IMR-90 (cell line): ENCODE results near the gene RCHY1. TPM values are rescaled to one million over a fixed set of nuclear protein-coding genes. Genes with fewer than 3 reads are reported as not detected.
A peak's percentile ranks its signal among the peaks of the same experiment; 100 is the strongest.

ENCODE experiments used
- ATAC-seq: fragments of 200-7000 bp; cut with Tn5 transposase; 2 replicates; pipeline ENCODE4 v1.9.1; 2020; ENCODE audit warnings: low read depth, mild to moderate bottlenecking, moderate library complexity
- BruUV-seq: library from RNA; stranded (reverse); fragments of 400-500 nt; replicated peaks from 2 replicates; lab custom pipeline; 2021; lab: Mats Ljungman, UMichigan
- CTCF ChIA-PET: fragments of 300-600 bp; formaldehyde crosslinking; extraction: SDS; loops from one replicate; lab custom pipeline; 2021; ENCODE audit warnings: antibody characterized with exemption; lab: Yijun Ruan, JAX
- POLR2A ChIA-PET: fragments of 300-600 bp; sonication (Branson Sonifier 250); formaldehyde crosslinking; loops from one replicate; lab custom pipeline; 2022; ENCODE audit warnings: antibody characterized with exemption; ENCODE audit not compliant: unreplicated experiment; lab: Charles Lee
- DNase-seq: peaks from one replicate; pipeline ENCODE4 v3.0.0; 2013
- H2AFZ ChIP-seq: replicated peaks from 2 replicates; pipeline ENCODE3; 2013; ENCODE audit warnings: low read length, mild to moderate bottlenecking; ENCODE audit not compliant: poor library complexity
- H2AK5ac ChIP-seq: 2 replicates; pipeline ENCODE4 v1.6.1; 2013; ENCODE audit warnings: low read depth, low read length, inconsistent platforms
- H2AK9ac ChIP-seq: replicated peaks from 2 replicates; pipeline ENCODE3; 2013; ENCODE audit warnings: mild to moderate bottlenecking, low read depth, low read length, moderate library complexity; ENCODE audit not compliant: poor library complexity
- H2BK120ac ChIP-seq: 2 replicates; pipeline ENCODE4 v1.6.1; 2013; ENCODE audit warnings: low read depth, low read length, inconsistent platforms
- H2BK15ac ChIP-seq: 3 replicates; pipeline ENCODE4 v1.6.1; 2013; ENCODE audit warnings: low read depth, low read length, inconsistent platforms
- H2BK20ac ChIP-seq: 2 replicates; pipeline ENCODE4 v1.6.1; 2013; ENCODE audit warnings: low read depth, mild to moderate bottlenecking, inconsistent platforms, low read length, moderate library complexity
- H2BK5ac ChIP-seq: 2 replicates; pipeline ENCODE4 v1.6.1; 2013; ENCODE audit warnings: mild to moderate bottlenecking, low read depth, low read length, inconsistent platforms; ENCODE audit not compliant: poor library complexity, severe bottlenecking
- H3K14ac ChIP-seq: replicated peaks from 2 replicates; pipeline ENCODE4 v1.6.1; 2013; ENCODE audit warnings: low read depth, low read length, inconsistent platforms
- H3K18ac ChIP-seq: 2 replicates; pipeline ENCODE4 v1.6.1; 2013; ENCODE audit warnings: low read depth, low read length, control low read depth
- H3K23ac ChIP-seq: 2 replicates; pipeline ENCODE4 v1.6.1; 2013; ENCODE audit warnings: low read depth, low read length, inconsistent platforms
- H3K27ac ChIP-seq: 2 replicates; pipeline ENCODE4 v1.5.1; 2013; ENCODE audit warnings: mild to moderate bottlenecking, control low read depth, low read length; ENCODE audit not compliant: insufficient read depth
- H3K27me3 ChIP-seq: 2 replicates; pipeline ENCODE4 v1.6.1; 2013; ENCODE audit warnings: low read length; ENCODE audit not compliant: control insufficient read depth, insufficient read depth
- H3K36me3 ChIP-seq: 2 replicates; pipeline ENCODE4 v1.6.1; 2013; ENCODE audit warnings: low read length, mixed read lengths; ENCODE audit not compliant: control insufficient read depth, insufficient read depth
- H3K4ac ChIP-seq: 2 replicates; pipeline ENCODE4 v1.6.1; 2013; ENCODE audit warnings: low read depth, low read length, inconsistent platforms
- H3K4me1 ChIP-seq: 2 replicates; pipeline ENCODE4 v1.6.1; 2013; ENCODE audit warnings: low read length, mixed read lengths; ENCODE audit not compliant: control insufficient read depth, insufficient read depth
- H3K4me2 ChIP-seq: 2 replicates; pipeline ENCODE4 v1.6.1; 2013; ENCODE audit warnings: low read depth, mild to moderate bottlenecking, control low read depth, low read length, moderate library complexity
- H3K4me3 ChIP-seq: 2 replicates; pipeline ENCODE4 v1.5.1; 2013; ENCODE audit warnings: low read depth, mild to moderate bottlenecking, control low read depth, low read length, moderate library complexity; ENCODE audit not compliant: insufficient read depth
- H3K56ac ChIP-seq: 2 replicates; pipeline ENCODE4 v1.6.1; 2013; ENCODE audit warnings: low read length, inconsistent platforms; ENCODE audit not compliant: insufficient read depth; ENCODE audit errors: extremely low read depth
- H3K79me1 ChIP-seq, 2 experiments: 2 replicates each; pipeline ENCODE4 v1.6.1; 2013; ENCODE audit warnings: low read length in 2 of 2, inconsistent platforms in 1 of 2, low read depth in 1 of 2
- H3K9ac ChIP-seq: 2 replicates; pipeline ENCODE4 v1.6.1; 2013; ENCODE audit warnings: low read depth, low read length, control low read depth
- H3K9me1 ChIP-seq: 2 replicates; pipeline ENCODE4 v1.6.1; 2013; ENCODE audit warnings: low read length, inconsistent platforms; ENCODE audit not compliant: insufficient read depth
- H3K9me3 ChIP-seq: 2 replicates; pipeline ENCODE4 v1.6.1; 2013; ENCODE audit warnings: low read length; ENCODE audit not compliant: control insufficient read depth, insufficient read depth
- H4K20me1 ChIP-seq: 2 replicates; pipeline ENCODE4 v1.6.1; 2013; ENCODE audit warnings: low read length, inconsistent platforms; ENCODE audit not compliant: insufficient read depth
- H4K5ac ChIP-seq: 2 replicates; pipeline ENCODE4 v1.6.1; 2013; ENCODE audit warnings: mild to moderate bottlenecking, low read depth, low read length, control low read depth
- H4K8ac ChIP-seq, 2 experiments: 2 replicates each; pipeline ENCODE4 v1.6.1; 2013; ENCODE audit warnings: low read depth in 2 of 2, low read length in 2 of 2, control low read depth in 1 of 2, inconsistent platforms in 1 of 2
- H4K91ac ChIP-seq: 2 replicates; pipeline ENCODE4 v1.6.1; 2013; ENCODE audit warnings: low read depth, low read length, inconsistent platforms; ENCODE audit not compliant: insufficient read depth
- BHLHE40 ChIP-seq: fragments of 150-350 bp; IDR thresholded peaks from 2 replicates; pipeline ENCODE4 v1.6.1; 2016; ENCODE audit warnings: mild to moderate bottlenecking, low read depth, low read length
- RAD21 ChIP-seq: IDR thresholded peaks from 2 replicates; pipeline ENCODE4 v1.6.1; 2012; ENCODE audit warnings: low read length, improper control_type of control experiment
- SMC3 ChIP-seq: fragments of 150-350 bp; IDR thresholded peaks from 2 replicates; pipeline ENCODE4 v1.6.1; 2016; ENCODE audit warnings: low read depth, mild to moderate bottlenecking, antibody characterized with exemption, low read length, moderate library complexity
- WGBS, 2 experiments: methylation state at CpG; one replicate each; pipeline versions ENCODE4 v1.1.5 to v1.1.7; 2013; ENCODE audit warnings: missing lambda C conversion rate in 2 of 2; ENCODE audit not compliant: insufficient read length in 1 of 2; ENCODE audit errors: extremely low coverage in 2 of 2; 5-methylcytosine and 5-hydroxymethylcytosine counted together
- dilution Hi-C: fragments of 300-500 bp; cut with HindIII; formaldehyde crosslinking; loops from one replicate; pipeline ENCODE4 v1.14.3; 2018; ENCODE audit warnings: low sequenced_read_pairs; ENCODE audit not compliant: unreplicated experiment
- in situ Hi-C: fragments of 300-500 bp; cut with MboI; formaldehyde crosslinking; loops from 3 replicates; pipeline ENCODE4 v1.14.3; 2019; ENCODE audit warnings: low sequenced_read_pairs, inconsistent platforms, mixed read lengths
- intact Hi-C: fragments of 100-400 bp; cut with micrococcal nuclease; formaldehyde crosslinking; loops from 2 replicates; pipeline ENCODE4 v1.10.0; 2022
- polyA plus RNA-seq, 3 experiments: library from polyadenylated mRNA; depleted of rRNA; stranded (reverse); fragments of >200 nt; gene quantifications; 2 replicates each; pipeline ENCODE4 v1.2.3, GENCODE V29; 2012; ENCODE audit warnings: low replicate concordance in 1 of 3
- total RNA-seq: library from RNA; depleted of rRNA; stranded (reverse); fragments of >200 nt; gene quantifications from 2 replicates; pipeline ENCODE4 v1.2.3, GENCODE V29; 2012
- TF ChIP-seq, protein P1 (sequence below): conservative IDR thresholded peaks from 2 replicates; pipeline ENCODE4 v1.5.1; 2012; ENCODE audit warnings: mild to moderate bottlenecking, low read depth, low read length, improper control_type of control experiment

Gene RCHY1
- total and polyA plus RNA-seq, 2 of the 4 experiments (the other 2 are of a cell fraction) = 20.1 to 22.4 TPM

DNA sequence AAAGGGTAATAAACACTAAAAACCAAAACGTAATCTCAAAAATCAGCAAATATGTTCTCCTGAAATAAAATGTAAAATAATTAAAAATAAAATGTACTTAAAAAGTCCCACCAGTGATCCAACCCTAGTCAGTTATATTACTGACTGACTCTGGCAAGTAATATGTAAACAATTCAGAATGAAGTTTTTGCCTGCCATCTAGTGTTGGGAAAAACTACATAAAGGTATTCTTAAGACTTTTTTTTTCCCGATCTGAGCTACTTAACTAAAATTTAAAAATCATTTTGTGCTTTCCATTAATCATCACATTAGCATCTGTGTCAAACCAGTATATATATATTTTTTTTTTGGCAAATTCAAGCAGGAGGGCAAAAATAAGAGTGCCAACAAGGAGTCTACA lies 24.0 kb downstream of the RCHY1 start:
- Histone ChIP-seq H3K36me3 (peaks cover 9% of the 10 kb centered on the region), H2BK5ac (no peak overlapping the region), H3K9me1 (no peaks in the 10 kb centered on the region), H3K79me1 (peaks cover 0 to 2% of the 10 kb centered on the region in 2 experiments; a peak in 2 of 4 replicates), H3K56ac (no peak overlapping the region), H3K18ac (no peak overlapping the region), H4K8ac (no peak overlapping the region), H3K4me1 (no peaks in the 10 kb centered on the region), H2AK5ac (no peak overlapping the region), H3K27ac (no peak overlapping the region), H3K27me3 (no peaks in the 10 kb centered on the region), H2AK9ac (no peak overlapping the region), H2BK20ac (no peak overlapping the region), H2AFZ (no peak overlapping the region), H3K4me2 (no peak overlapping the region), H3K23ac (no peak overlapping the region), H4K5ac (no peak overlapping the region), H3K4me3 (no peak overlapping the region), H3K9ac (no peak overlapping the region), H4K91ac (no peak overlapping the region), H4K20me1 (no peaks in the 10 kb centered on the region), H2BK15ac (no peak overlapping the region), H3K4ac (no peak overlapping the region), H2BK120ac (no peak overlapping the region), H3K14ac (no peak overlapping the region), H3K9me3 (no peaks in the 10 kb centered on the region)
- in situ Hi-C loops (loop anchor here (25.0 kb wide), 1 partner anchor 1153 kb away; no protein-coding TSS in a partner anchor), dilution Hi-C loops (no loop called here), intact Hi-C loops (loop anchor here (1.0 to 10.0 kb wide), 3 partner anchors 145 to 616 kb away; no protein-coding TSS in a partner anchor)
- ChIA-PET POLR2A (interaction anchor here (0.6 kb wide), 1 partner anchor 16 kb away, joined by 3 read pairs; no protein-coding TSS in a partner anchor), CTCF (interaction anchor here (0.6 to 0.9 kb wide), 5 partner anchors 23 to 1835 kb away, joined by 3 to 5 read pairs (median 3); no protein-coding TSS in a partner anchor)
- DNase-seq (peak; percentile 65), ATAC-seq (0 out of 2 replicates have a peak, but pooled peaks have one; percentile 49)
- no CpG with 5 or more reads among the region's 2 CpGs for WGBS, 2 experiments
- BruUV-seq = no TSS peak
- TF ChIP-seq SMC3 (peak; percentile 50), RAD21 (peak; percentile 53), BHLHE40 (no peak)
- TF ChIP-seq, protein P1, sequence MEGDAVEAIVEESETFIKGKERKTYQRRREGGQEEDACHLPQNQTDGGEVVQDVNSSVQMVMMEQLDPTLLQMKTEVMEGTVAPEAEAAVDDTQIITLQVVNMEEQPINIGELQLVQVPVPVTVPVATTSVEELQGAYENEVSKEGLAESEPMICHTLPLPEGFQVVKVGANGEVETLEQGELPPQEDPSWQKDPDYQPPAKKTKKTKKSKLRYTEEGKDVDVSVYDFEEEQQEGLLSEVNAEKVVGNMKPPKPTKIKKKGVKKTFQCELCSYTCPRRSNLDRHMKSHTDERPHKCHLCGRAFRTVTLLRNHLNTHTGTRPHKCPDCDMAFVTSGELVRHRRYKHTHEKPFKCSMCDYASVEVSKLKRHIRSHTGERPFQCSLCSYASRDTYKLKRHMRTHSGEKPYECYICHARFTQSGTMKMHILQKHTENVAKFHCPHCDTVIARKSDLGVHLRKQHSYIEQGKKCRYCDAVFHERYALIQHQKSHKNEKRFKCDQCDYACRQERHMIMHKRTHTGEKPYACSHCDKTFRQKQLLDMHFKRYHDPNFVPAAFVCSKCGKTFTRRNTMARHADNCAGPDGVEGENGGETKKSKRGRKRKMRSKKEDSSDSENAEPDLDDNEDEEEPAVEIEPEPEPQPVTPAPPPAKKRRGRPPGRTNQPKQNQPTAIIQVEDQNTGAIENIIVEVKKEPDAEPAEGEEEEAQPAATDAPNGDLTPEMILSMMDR = peak; percentile 50
